Large intestine (tissue), 3 donors: Measurements from ENCODE around the gene CTSD. TPM values are rescaled to one million over a fixed set of nuclear protein-coding genes. Genes with fewer than 3 reads are reported as not detected.
"Not testable (repeated sequence)": the region's sequence is repeated elsewhere in the genome, so short reads cannot be mapped to it uniquely, and the experiment has no call there.

ENCODE experiments used
- DNase-seq, 2 donors: peaks; one replicate each; pipeline versions ENCODE4 v3.0.0 to v3.0.0-alpha.2; 2013
- H3K27ac ChIP-seq: one replicate; pipeline ENCODE4 v1.5.1; 2013; ENCODE audit warnings: low read length
- H3K27me3 ChIP-seq: 2 replicates; pipeline ENCODE4 v1.6.1; 2013; ENCODE audit warnings: low read length; ENCODE audit not compliant: control insufficient read depth, insufficient read depth
- H3K36me3 ChIP-seq: 2 replicates; pipeline ENCODE4 v1.6.1; 2013; ENCODE audit warnings: low read length; ENCODE audit not compliant: control insufficient read depth, insufficient read depth
- H3K4me1 ChIP-seq: one replicate; pipeline ENCODE4 v1.6.1; 2013; ENCODE audit warnings: low read length; ENCODE audit not compliant: control insufficient read depth, insufficient read depth
- H3K4me3 ChIP-seq: one replicate; pipeline ENCODE4 v1.5.1; 2013; ENCODE audit warnings: low read length
- H3K9me3 ChIP-seq: one replicate; pipeline ENCODE4 v1.6.1; 2013; ENCODE audit warnings: mild to moderate bottlenecking, low read depth, low read length, moderate library complexity; ENCODE audit not compliant: control insufficient read depth
- WGBS: methylation state at CpG from one replicate; pipeline ENCODE4 v1.1.5; 2013; ENCODE audit warnings: low lambda C conversion rate; ENCODE audit not compliant: insufficient coverage; 5-methylcytosine and 5-hydroxymethylcytosine counted together
- polyA plus RNA-seq: library from polyadenylated mRNA; unstranded; fragments of 120-200 nt; gene quantifications from one replicate; pipeline ENCODE4 v1.2.1, GENCODE V29; 2013

Gene CTSD
- polyA plus RNA-seq, 1 donor, result 341 TPM

GRCh38 chr11:1770061-1770460 is 6.3 kb upstream of the CTSD start:
- Histone ChIP-seq H3K27me3 (peaks cover 2% of the 10 kb centered on the region), H3K4me1 (peaks cover 5% of the 10 kb centered on the region), H3K36me3 (no peaks in the 10 kb centered on the region), H3K4me3 (no peak overlapping the region), H3K27ac (no peak overlapping the region), H3K9me3 (peaks cover 4% of the 10 kb centered on the region)
- no peak for DNase-seq
- WGBS, result no CpG with 5 or more reads among the region's 7 CpGs

GRCh38 chr11:1769304-1769936 is 5.7 kb upstream of the CTSD start:
- H3K9me3 ChIP-seq, H3K4me3 ChIP-seq, H3K27me3 ChIP-seq, H3K4me1 ChIP-seq, H3K27ac ChIP-seq, H3K36me3 ChIP-seq: not testable (repeated sequence)
- DNase-seq, result peak; percentile 50 to 81
- WGBS, result 57% methylated on average over 1 of the region's 9 CpGs

GRCh38 chr11:1768141-1768469 is 4.4 kb upstream of the CTSD start:
- no peak for DNase-seq
- peaks cover 2% of the 10 kb centered on the region for H3K27me3 ChIP-seq
- H3K4me3 ChIP-seq, result no peak overlapping the region
- H3K27ac ChIP-seq, result no peak overlapping the region
- no peaks in the 10 kb centered on the region for H3K9me3 ChIP-seq
- H3K4me1 ChIP-seq, result peaks cover 10% of the 10 kb centered on the region
- no peaks in the 10 kb centered on the region for H3K36me3 ChIP-seq
- no CpG with 5 or more reads among the region's 7 CpGs for WGBS

- no peak for DNase-seq
- Histone ChIP-seq H3K9me3 (no peaks in the 10 kb centered on the region), H3K4me3 (no peak overlapping the region), H3K4me1 (peaks cover 12% of the 10 kb centered on the region), H3K36me3 (no peaks in the 10 kb centered on the region), H3K27me3 (peaks cover 2% of the 10 kb centered on the region), H3K27ac (no peak overlapping the region)
- WGBS, result no CpG with 5 or more reads among the region's 19 CpGs
Measured at GRCh38 chr11:1767399-1768140, 3.8 kb upstream of the CTSD start.

GRCh38 chr11:1766719-1767398 is 3.1 kb upstream of the CTSD start:
- Histone ChIP-seq H3K27me3 (peaks cover 2% of the 10 kb centered on the region), H3K36me3 (peaks cover 3% of the 10 kb centered on the region), H3K27ac (no peak overlapping the region), H3K4me3 (no peak overlapping the region), H3K9me3 (no peaks in the 10 kb centered on the region), H3K4me1 (peaks cover 14% of the 10 kb centered on the region)
- DNase-seq, result no peak
- WGBS, result no CpG with 5 or more reads among the region's 22 CpGs

- 88% methylated on average over 4 of the region's 28 CpGs for WGBS
- no peak overlapping the region for H3K4me3 ChIP-seq
- no peak for DNase-seq
- no peaks in the 10 kb centered on the region for H3K9me3 ChIP-seq
- H3K27ac ChIP-seq, result no peak overlapping the region
- H3K4me1 ChIP-seq, result peaks cover 21% of the 10 kb centered on the region
- H3K27me3 ChIP-seq, result no peaks in the 10 kb centered on the region
- peaks cover 11% of the 10 kb centered on the region for H3K36me3 ChIP-seq
Measured at GRCh38 chr11:1765871-1766718, 2.4 kb upstream of the CTSD start.

- Histone ChIP-seq H3K9me3 (peaks cover 2% of the 10 kb centered on the region), H3K27ac (peak overlapping the region; percentile 88), H3K27me3 (no peaks in the 10 kb centered on the region), H3K4me3 (peak overlapping the region; percentile 77), H3K36me3 (peaks cover 37% of the 10 kb centered on the region), H3K4me1 (peaks cover 27% of the 10 kb centered on the region)
- WGBS, result no CpG with 5 or more reads among the region's 32 CpGs
- DNase-seq, result no peak
Measured at GRCh38 chr11:1763336-1763795, 361 bp downstream of the CTSD start.

GRCh38 chr11:1762537-1763302 is 1.0 kb downstream of the CTSD start:
- peak; percentile 73 to 84 for DNase-seq
- Histone ChIP-seq H3K4me1 (peaks cover 27% of the 10 kb centered on the region), H3K36me3 (peaks cover 43% of the 10 kb centered on the region), H3K9me3 (peaks cover 2% of the 10 kb centered on the region), H3K4me3 (peak overlapping the region; percentile 77), H3K27me3 (no peaks in the 10 kb centered on the region), H3K27ac (peak overlapping the region; percentile 88)
- WGBS, result no CpG with 5 or more reads among the region's 16 CpGs

- H3K36me3 ChIP-seq, result peaks cover 50% of the 10 kb centered on the region
- DNase-seq, result no peak
- peaks cover 2% of the 10 kb centered on the region for H3K9me3 ChIP-seq
- no CpG with 5 or more reads among the region's 12 CpGs for WGBS
- H3K4me1 ChIP-seq, result peaks cover 27% of the 10 kb centered on the region
- peak overlapping the region; percentile 77 for H3K4me3 ChIP-seq
- peak overlapping the region; percentile 88 for H3K27ac ChIP-seq
- no peaks in the 10 kb centered on the region for H3K27me3 ChIP-seq
Measured at GRCh38 chr11:1761857-1762536, 1.7 kb downstream of the CTSD start.
